ENCODE measurements around the gene CD247. TPM values are rescaled to one million over a fixed set of nuclear protein-coding genes. Genes with fewer than 3 reads are reported as not detected.

Gene CD247
- polyA plus RNA-seq, 1 of the 3 experiments (the other 2 are of a cell fraction): 0.08 TPM

DNA sequence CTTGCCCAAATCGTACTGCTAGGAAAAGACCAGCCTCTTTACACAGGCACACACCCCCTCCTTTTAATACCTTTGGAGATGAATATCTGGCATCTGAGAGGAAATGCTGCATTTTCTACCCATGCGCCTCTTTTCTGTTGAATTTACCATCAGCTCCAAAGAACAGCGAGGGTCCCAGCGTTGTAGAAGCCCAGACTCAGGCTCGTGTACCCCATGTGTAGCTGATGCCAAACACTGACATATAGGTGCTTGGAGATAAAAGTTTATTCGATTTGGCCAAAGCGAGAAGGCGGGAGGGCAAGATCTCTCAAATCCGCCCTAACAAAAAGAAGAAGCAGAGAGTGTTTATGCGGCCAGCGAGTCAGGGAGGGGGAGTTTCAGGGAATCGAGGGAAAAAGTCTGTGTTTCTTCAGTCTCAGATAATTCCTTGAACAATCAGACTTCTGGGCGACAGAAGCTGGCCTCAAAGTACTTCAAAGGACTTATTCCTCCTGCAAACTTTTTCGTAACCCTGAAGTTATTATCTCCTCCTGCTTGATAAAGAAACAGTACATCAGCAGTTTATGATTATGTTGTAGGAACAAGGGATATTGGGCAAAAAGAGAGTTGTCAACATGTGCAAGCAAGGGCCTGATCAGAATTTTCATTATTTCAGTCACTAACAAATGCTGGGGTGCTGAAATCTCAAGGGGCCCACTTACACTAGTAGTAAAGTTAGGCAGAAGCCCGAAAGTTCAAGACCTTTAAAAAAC is 35.9 kb upstream of the CD247 start:
- POLR2A ChIA-PET: interaction anchor here (0.7 to 1.0 kb wide), 3 partner anchors 11 to 47 kb away, joined by 3 to 6 read pairs (median 3); no protein-coding TSS in a partner anchor
- H3K9me2 ChIP-seq: no peaks in the 10 kb centered on the region

DNA sequence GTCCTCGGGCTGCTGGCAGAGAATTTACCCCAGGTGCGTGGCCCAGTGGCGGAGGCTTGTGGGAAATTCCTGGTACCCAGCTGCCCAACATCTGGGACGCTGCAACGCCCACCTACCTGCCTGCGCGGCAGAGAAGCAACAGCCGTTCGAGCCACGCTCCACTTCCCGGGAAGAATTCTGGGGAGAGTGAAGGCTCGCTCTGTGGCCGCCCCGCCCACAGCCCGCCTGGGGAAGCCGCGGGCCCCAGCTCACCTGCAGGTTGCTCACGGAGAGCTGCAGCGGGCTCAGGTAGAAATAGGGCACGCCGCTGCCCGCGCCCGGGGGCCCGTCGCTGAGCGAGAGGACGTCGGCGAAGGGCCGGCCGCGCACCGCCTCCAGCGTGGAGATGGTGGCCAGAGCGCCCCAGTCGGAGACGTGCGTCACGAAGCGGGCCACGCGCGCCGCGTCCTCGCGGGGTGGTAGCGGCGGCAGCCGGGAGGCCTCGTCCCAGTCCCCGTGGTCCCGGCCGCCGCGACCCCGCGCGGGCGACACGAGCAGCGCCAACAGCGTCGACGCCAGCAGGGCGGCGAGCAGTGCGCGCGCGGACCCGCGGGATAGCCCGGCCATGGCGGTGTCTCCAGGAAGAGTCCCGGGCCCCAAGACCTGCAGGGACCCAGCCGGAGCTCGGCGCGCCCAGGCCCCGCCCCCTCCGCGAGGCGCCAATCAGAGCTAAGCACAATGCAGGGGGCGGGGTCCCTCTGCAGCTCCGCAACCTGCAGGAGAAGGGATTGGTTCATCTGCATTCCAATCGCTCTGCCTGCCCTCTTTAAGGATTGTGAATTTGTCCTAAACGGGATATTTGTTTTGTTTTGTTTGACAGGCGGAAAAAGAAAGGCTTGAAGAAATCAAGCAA is 35.1 kb upstream of the CD247 start, which contains the start of gene CREG1:
Gene CREG1, minus strand, starts transcription at position 627 of the 892 bp plus-strand sequence.
- CTCF ChIA-PET: interaction anchor here (0.8 to 8.6 kb wide), 10 partner anchors 11 to 494 kb away, joined by 3 to 84 read pairs (median 5); no protein-coding TSS in a partner anchor
- Histone ChIP-seq H2AFZ (ENCODE audit: low read depth) (peak within 1 kb of the TSS; percentile 96), H3K9me2 (no peaks in the 10 kb centered on the region), H3K27ac (ENCODE audit: low read depth in 2 of 2, low read length in 1 of 2) (peak within 1 kb of the TSS in 1 of 2 experiments; percentile 51; a peak in 2 of 4 replicates), H3F3A (replicated peaks; ENCODE audit: insufficient read depth) (no peaks in the 10 kb centered on the region), H3K9ac (peak within 1 kb of the TSS; percentile 45; the same call in 1 of the 2 replicates), H3K4me2 (peak within 1 kb of the TSS; percentile 83), H3K4me3 (ENCODE audit: low read depth in 2 of 2, low read length in 1 of 2) (peak within 1 kb of the TSS; percentile 67 to 71), H3K79me2 (ENCODE audit: insufficient read depth) (no peaks in the 10 kb centered on the region), H4K20me1 (ENCODE audit: insufficient read depth) (no peaks in the 10 kb centered on the region), H3K9me3 (no peaks in the 10 kb centered on the region), H3K4me1 (ENCODE audit: control insufficient read depth in 1 of 2, insufficient read depth in 2 of 2, low read depth in 1 of 2, low read length in 1 of 2) (peaks cover 0 to 8% of the 10 kb centered on the region in 2 experiments; a peak in 2 of 4 replicates), H3K27me3 (ENCODE audit: insufficient read depth) (no peaks in the 10 kb centered on the region), H3K36me3 (replicated peaks in 1 of 2; ENCODE audit: control insufficient read depth in 1 of 2, insufficient read depth in 2 of 2, low read length in 1 of 2) (no peaks in the 10 kb centered on the region)
- WGBS (ENCODE audit: low lambda C conversion rate): 19% methylated on average over 14 of the region's 90 CpGs
- peak; percentile 98 for DNase-seq
- POLR2A ChIA-PET: interaction anchor here (0.7 to 1.0 kb wide), 3 partner anchors 11 to 48 kb away, joined by 3 to 6 read pairs (median 3); no protein-coding TSS in a partner anchor
- TF ChIP-seq FOSL2 (IDR thresholded peaks at IDR 0.05; ENCODE audit: borderline replicate concordance, low read depth): no peak
- no peak for TF ChIP-seq ELF1 (IDR thresholded peaks at IDR 0.05)
- TF ChIP-seq TAF1 (IDR thresholded peaks at IDR 0.05; ENCODE audit: borderline replicate concordance, low read depth, low read length): peak; percentile 88
- TF ChIP-seq, protein P1, sequence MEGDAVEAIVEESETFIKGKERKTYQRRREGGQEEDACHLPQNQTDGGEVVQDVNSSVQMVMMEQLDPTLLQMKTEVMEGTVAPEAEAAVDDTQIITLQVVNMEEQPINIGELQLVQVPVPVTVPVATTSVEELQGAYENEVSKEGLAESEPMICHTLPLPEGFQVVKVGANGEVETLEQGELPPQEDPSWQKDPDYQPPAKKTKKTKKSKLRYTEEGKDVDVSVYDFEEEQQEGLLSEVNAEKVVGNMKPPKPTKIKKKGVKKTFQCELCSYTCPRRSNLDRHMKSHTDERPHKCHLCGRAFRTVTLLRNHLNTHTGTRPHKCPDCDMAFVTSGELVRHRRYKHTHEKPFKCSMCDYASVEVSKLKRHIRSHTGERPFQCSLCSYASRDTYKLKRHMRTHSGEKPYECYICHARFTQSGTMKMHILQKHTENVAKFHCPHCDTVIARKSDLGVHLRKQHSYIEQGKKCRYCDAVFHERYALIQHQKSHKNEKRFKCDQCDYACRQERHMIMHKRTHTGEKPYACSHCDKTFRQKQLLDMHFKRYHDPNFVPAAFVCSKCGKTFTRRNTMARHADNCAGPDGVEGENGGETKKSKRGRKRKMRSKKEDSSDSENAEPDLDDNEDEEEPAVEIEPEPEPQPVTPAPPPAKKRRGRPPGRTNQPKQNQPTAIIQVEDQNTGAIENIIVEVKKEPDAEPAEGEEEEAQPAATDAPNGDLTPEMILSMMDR (IDR thresholded peaks at IDR 0.05): no peak
- TF ChIP-seq MXI1 (IDR thresholded peaks at IDR 0.05; ENCODE audit: low read depth, low read length): peak; percentile 38
- TF ChIP-seq SMC3 (IDR thresholded peaks at IDR 0.05; ENCODE audit: low read depth, low read length): no peak
- peak; percentile 34; the same call in 1 of the 2 replicates for TF ChIP-seq RFX5 (IDR thresholded peaks at IDR 0.05; ENCODE audit: low read length)
- TF ChIP-seq RXRA (IDR thresholded peaks at IDR 0.05; ENCODE audit: borderline replicate concordance, low read depth): no peak
- TF ChIP-seq TCF12 (IDR thresholded peaks at IDR 0.05): no peak
- no peak for TF ChIP-seq CHD2 (IDR thresholded peaks at IDR 0.05; ENCODE audit: low read length, partially characterized antibody)
- TF ChIP-seq, protein P2, sequence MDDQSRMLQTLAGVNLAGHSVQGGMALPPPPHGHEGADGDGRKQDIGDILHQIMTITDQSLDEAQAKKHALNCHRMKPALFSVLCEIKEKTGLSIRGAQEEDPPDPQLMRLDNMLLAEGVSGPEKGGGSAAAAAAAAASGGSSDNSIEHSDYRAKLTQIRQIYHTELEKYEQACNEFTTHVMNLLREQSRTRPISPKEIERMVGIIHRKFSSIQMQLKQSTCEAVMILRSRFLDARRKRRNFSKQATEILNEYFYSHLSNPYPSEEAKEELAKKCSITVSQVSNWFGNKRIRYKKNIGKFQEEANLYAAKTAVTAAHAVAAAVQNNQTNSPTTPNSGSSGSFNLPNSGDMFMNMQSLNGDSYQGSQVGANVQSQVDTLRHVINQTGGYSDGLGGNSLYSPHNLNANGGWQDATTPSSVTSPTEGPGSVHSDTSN (IDR thresholded peaks at IDR 0.05): no peak; the same call in 1 of the 2 replicates
- peak; percentile 58 for TF ChIP-seq POLR2AphosphoS5 (IDR thresholded peaks at IDR 0.05; ENCODE audit: low read depth, low read length)

More for the DNA sequence above, 35.9 kb upstream of the CD247 start:
- Histone ChIP-seq H3K36me3 (replicated peaks in 1 of 2; ENCODE audit: control insufficient read depth in 1 of 2, insufficient read depth in 2 of 2, low read length in 1 of 2) (no peaks in the 10 kb centered on the region), H3F3A (replicated peaks; ENCODE audit: insufficient read depth) (no peaks in the 10 kb centered on the region), H3K9me3 (no peaks in the 10 kb centered on the region), H3K4me3 (ENCODE audit: low read depth in 2 of 2, low read length in 1 of 2) (peak overlapping the region; percentile 67 to 71), H3K4me1 (ENCODE audit: control insufficient read depth in 1 of 2, insufficient read depth in 2 of 2, low read depth in 1 of 2, low read length in 1 of 2) (peaks cover 0 to 8% of the 10 kb centered on the region in 2 experiments; a peak in 2 of 4 replicates), H2AFZ (ENCODE audit: low read depth) (peak overlapping the region; percentile 96), H4K20me1 (ENCODE audit: insufficient read depth) (no peaks in the 10 kb centered on the region), H3K27ac (ENCODE audit: low read depth in 2 of 2, low read length in 1 of 2) (peak overlapping the region in 1 of 2 experiments; percentile 26; a peak in 1 of 4 replicates), H3K27me3 (ENCODE audit: insufficient read depth) (no peaks in the 10 kb centered on the region), H3K79me2 (ENCODE audit: insufficient read depth) (no peaks in the 10 kb centered on the region), H3K4me2 (peak overlapping the region; percentile 83), H3K9ac (peak overlapping the region; percentile 10; the same call in 1 of the 2 replicates)
- TF ChIP-seq EP300 (IDR thresholded peaks at IDR 0.05; ENCODE audit: borderline replicate concordance in 1 of 2, low read depth in 1 of 2, low read length in 1 of 2) (no peak), JUND (IDR thresholded peaks at IDR 0.05) (no peak), CHD2 (IDR thresholded peaks at IDR 0.05; ENCODE audit: low read length, partially characterized antibody) (no peak), RAD21 (IDR thresholded peaks at IDR 0.05; ENCODE audit: low read length) (no peak), GATA2 (CRISPR knock-in tag; IDR thresholded peaks at IDR 0.05) (no peak; the same call in 1 of the 2 replicates), TEAD4 (IDR thresholded peaks at IDR 0.05; ENCODE audit: borderline replicate concordance, insufficient read depth) (no peak)
- TF ChIP-seq, protein P3, sequence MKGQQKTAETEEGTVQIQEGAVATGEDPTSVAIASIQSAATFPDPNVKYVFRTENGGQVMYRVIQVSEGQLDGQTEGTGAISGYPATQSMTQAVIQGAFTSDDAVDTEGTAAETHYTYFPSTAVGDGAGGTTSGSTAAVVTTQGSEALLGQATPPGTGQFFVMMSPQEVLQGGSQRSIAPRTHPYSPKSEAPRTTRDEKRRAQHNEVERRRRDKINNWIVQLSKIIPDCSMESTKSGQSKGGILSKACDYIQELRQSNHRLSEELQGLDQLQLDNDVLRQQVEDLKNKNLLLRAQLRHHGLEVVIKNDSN (IDR thresholded peaks at IDR 0.05; ENCODE audit: borderline replicate concordance, low read depth): no peak
- no peak for DNase-seq
- 20% methylated on average over 15 of the region's 15 CpGs for WGBS (ENCODE audit: low lambda C conversion rate)
- CTCF ChIA-PET: interaction anchor here (0.8 to 8.6 kb wide), 7 partner anchors 10 to 494 kb away, joined by 3 to 84 read pairs (median 5); no protein-coding TSS in a partner anchor

Data from SK-N-SH (cell line).